SU-DHL-6 (cell line): ENCODE measurements around the gene STARD7.
"Not testable (repeated sequence)": the region's sequence is repeated elsewhere in the genome, so short reads cannot be mapped to it uniquely, and the experiment has no call there.

Experiments used
- CTCF ChIP-seq: fragments of 200-600 bp; sonication (generic); IDR thresholded peaks from one replicate; pipeline ENCODE4 v1.5.1; 2017; ENCODE audit warnings: antibody characterized with exemption, mild to moderate bottlenecking, low read length, moderate library complexity; ENCODE audit not compliant: insufficient read depth, poor library complexity, severe bottlenecking
- EZH2phosphoT487 ChIP-seq: fragments of 200-600 bp; sonication (generic), shearing (Covaris generic); conservative IDR thresholded peaks from 2 replicates; pipeline ENCODE4 v1.6.1; 2018; ENCODE audit warnings: mild to moderate bottlenecking, antibody characterized with exemption, low read length, moderate library complexity, mixed read lengths

- TF ChIP-seq CTCF, EZH2phosphoT487: not testable (repeated sequence)
Observed at GRCh38 chr2:96219959-96220358, 11.3 kb upstream of the STARD7 start.
